Adrenal gland (tissue), 12 donors: ENCODE measurements around the gene ASB1. TPM values are rescaled to one million over a fixed set of nuclear protein-coding genes. Genes with fewer than 3 reads are reported as not detected.

ENCODE experiments used
- DNase-seq, 7 donors: peaks; one replicate each; pipeline ENCODE4 v3.0.0-alpha.2; 2019 to 2020
- H3K27ac ChIP-seq, 5 donors: fragments of 200-600 bp; sonication (generic) in 4 of 5; 1 replicate in 3 of 5; 2 replicates in 2 of 5; pipeline versions ENCODE4 v1.5.1 to v1.8.0; 2016 to 2020; ENCODE audit warnings: mild to moderate bottlenecking in 1 of 5
- H3K27me3 ChIP-seq: fragments of 200-600 bp; 2 replicates; pipeline ENCODE4 v1.8.0; 2021
- H3K36me3 ChIP-seq, 2 donors: fragments of 200-600 bp; replicated peaks in 1 of 2; 1 replicate in 1 of 2; 2 replicates in 1 of 2; pipeline versions ENCODE4 v1.5.1 to v1.8.0; 2018 to 2022
- H3K4me1 ChIP-seq, 2 donors: fragments of 200-600 bp; replicated peaks in 1 of 2; 1 replicate in 1 of 2; 2 replicates in 1 of 2; pipeline versions ENCODE4 v1.5.1 to v1.8.0; 2018 to 2021
- H3K4me3 ChIP-seq, 4 donors: fragments of 200-600 bp; sonication (generic) in 3 of 4; one replicate each; pipeline ENCODE4 v1.5.1; 2016 to 2018
- H3K9me3 ChIP-seq, 3 donors: fragments of 200-600 bp; sonication (generic) in 1 of 3; replicated peaks in 1 of 3; 1 replicate in 2 of 3; 2 replicates in 1 of 3; pipeline versions ENCODE4 v1.5.1 to v1.8.0; 2016 to 2021
- POLR2A ChIP-seq, 2 donors: fragments of 450-650 bp; IDR thresholded peaks; one replicate each; pipeline ENCODE4 v1.6.1; 2017; ENCODE audit warnings: antibody characterized with exemption in 2 of 2, mild to moderate bottlenecking in 2 of 2, moderate library complexity in 1 of 2
- WGBS, 4 donors: extraction: QIAGEN DNeasy Blood & Tissue Kit in 2 of 4; methylation state at CpG; one replicate each; pipeline versions ENCODE4 v1.1.5 to v1.1.7; 2013 to 2017; 5-methylcytosine and 5-hydroxymethylcytosine counted together
- intact Hi-C, 2 donors: fragments of 100-400 bp; cut with DNase I; formaldehyde crosslinking; loops; one replicate each; pipeline versions ENCODE4 v1.14.1 to v1.15.0; 2022 to 2023
- polyA plus RNA-seq, 3 donors: library from polyadenylated mRNA; stranded (reverse); fragments of 200-250 nt in 2 of 3; fragments of 350-450 nt in 1 of 3; fragmentation: Illumina TruSeq in 1 of 3; extraction: RNeasy Lipid Tissue Mini Kit (QIAGEN cat#74804) in 1 of 3; gene quantifications; one replicate each; pipeline ENCODE4 v1.2.3, GENCODE V29; 2013 to 2014
- total RNA-seq, 9 donors: library from RNA; depleted of rRNA in 4 of 9; stranded (reverse); fragments of >200 nt in 4 of 9; fragments of 120-200 nt in 1 of 9; fragmentation: NEBNext Ultra II Directional in 1 of 9; extraction: Animal tissue kit (Norgen Biotek cat#: 25700) in 1 of 9; gene quantifications; one replicate each; pipeline versions ENCODE4 v1.1.0 to v1.2.4, GENCODE V29; 2013 to 2023
- TF ChIP-seq, protein P1 (sequence below), 6 experiments: fragments of 450-650 bp in 4 of 6; fragments of 200-600 bp in 2 of 6; sonication (generic) in 1 of 6; IDR thresholded peaks; 1 replicate in 5 of 6; 2 replicates in 1 of 6; pipeline versions ENCODE4 v1.5.1 to v1.8.0; 2016 to 2021; ENCODE audit warnings: antibody characterized with exemption in 6 of 6, mild to moderate bottlenecking in 2 of 6, moderate library complexity in 1 of 6
- donor health status: healthy with polysubstance abuse.
- donor health status: Bipolar disorder and iron deficiency.
- donor health status: DM: yes; HTN: yes; CAD: no.
- donor health status: DM: no; HTN: no; CAD: no.
- donor health status: DM: no; HTN: no; CAD: no.
- donor health status: DM: yes; HTN: yes; CAD: no.

The ASB1 gene
- total and polyA plus RNA-seq, 12 donors = 12.2 to 28.8 (median 19.6) TPM

DNA sequence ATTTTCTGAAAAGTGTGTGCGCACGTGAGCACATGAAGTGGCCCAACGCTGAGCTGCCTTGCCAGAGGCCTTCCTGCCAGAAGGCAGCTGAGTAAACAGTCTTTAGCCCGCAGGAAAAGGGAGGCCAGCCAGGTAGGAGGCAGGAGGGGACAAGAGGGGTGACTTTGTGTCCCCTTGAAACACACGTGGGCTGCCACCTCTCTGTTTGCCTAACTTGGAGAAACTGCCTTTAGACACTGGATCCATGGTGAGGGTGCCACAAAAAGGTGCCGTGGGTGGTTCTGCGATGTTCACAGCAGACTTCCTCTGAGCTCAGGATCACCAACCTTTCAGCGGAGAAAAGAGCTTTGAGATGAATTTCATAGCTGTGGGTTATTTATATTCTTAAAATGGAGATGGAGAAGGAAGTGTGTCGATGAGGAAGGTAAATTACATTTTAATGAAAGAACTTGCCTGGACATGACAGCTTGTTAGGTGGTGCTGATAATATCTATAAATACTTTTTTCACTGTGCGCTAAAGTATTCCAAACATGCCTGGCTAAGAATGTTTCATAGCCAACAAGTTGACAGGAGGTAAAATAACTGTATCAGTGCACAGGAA lies 36.6 kb upstream of the ASB1 start:
- Histone ChIP-seq H3K36me3 (no peaks in the 10 kb centered on the region), H3K9me3 (no peaks in the 10 kb centered on the region), H3K27ac (no peak overlapping the region), H3K4me3 (no peak overlapping the region), H3K27me3 (no peaks in the 10 kb centered on the region), H3K4me1 (no peaks in the 10 kb centered on the region)
- no peak for DNase-seq
- WGBS, 4 donors = 81 to 88% (median 82%) methylated on average over 10 of the region's 10 CpGs
- intact Hi-C loops = no loop called here
- no peak for TF ChIP-seq POLR2A (IDR thresholded peaks at IDR 0.05)
- TF ChIP-seq, protein P1, sequence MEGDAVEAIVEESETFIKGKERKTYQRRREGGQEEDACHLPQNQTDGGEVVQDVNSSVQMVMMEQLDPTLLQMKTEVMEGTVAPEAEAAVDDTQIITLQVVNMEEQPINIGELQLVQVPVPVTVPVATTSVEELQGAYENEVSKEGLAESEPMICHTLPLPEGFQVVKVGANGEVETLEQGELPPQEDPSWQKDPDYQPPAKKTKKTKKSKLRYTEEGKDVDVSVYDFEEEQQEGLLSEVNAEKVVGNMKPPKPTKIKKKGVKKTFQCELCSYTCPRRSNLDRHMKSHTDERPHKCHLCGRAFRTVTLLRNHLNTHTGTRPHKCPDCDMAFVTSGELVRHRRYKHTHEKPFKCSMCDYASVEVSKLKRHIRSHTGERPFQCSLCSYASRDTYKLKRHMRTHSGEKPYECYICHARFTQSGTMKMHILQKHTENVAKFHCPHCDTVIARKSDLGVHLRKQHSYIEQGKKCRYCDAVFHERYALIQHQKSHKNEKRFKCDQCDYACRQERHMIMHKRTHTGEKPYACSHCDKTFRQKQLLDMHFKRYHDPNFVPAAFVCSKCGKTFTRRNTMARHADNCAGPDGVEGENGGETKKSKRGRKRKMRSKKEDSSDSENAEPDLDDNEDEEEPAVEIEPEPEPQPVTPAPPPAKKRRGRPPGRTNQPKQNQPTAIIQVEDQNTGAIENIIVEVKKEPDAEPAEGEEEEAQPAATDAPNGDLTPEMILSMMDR (IDR thresholded peaks at IDR 0.05) = no peak

DNA sequence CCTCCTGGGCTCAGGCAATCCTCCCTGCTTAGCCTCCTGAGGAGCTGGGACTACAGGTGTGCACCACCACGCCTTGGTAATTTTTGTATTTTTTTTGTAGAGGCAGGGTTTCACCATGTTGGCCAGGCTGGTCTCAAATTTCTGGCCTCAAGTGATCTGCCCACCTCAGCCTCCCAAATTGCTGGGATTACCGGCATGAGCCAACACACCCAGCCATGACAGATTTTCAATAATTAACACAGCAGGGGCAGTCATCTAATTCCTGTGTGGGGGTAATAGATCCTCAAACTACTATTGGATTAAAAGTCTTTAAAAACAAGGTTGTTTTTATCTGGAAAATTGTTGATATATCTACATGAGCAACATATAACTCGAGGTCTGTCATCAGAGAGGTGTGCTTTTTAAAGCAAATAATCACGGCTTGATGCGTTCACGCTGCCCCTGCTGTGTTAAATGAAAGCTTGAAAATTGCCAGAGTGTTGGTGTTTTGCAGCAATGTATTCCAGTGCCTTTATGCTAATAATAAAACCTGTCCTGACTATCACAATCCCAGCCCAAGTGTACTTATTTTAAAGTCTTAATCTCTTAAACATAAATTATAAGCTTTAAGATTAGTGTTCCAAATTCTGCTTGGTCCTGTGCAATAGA lies 35.6 kb upstream of the ASB1 start:
- H3K27ac ChIP-seq = no peak overlapping the region
- no peaks in the 10 kb centered on the region for H3K4me1 ChIP-seq
- no peaks in the 10 kb centered on the region for H3K9me3 ChIP-seq
- WGBS, 4 donors = 95 to 97% (median 96%) methylated on average over 6 of the region's 6 CpGs
- DNase-seq = no peak
- no peaks in the 10 kb centered on the region for H3K27me3 ChIP-seq
- intact Hi-C loops = no loop called here
- no peaks in the 10 kb centered on the region for H3K36me3 ChIP-seq
- no peak for TF ChIP-seq POLR2A (IDR thresholded peaks at IDR 0.05)
- TF ChIP-seq, protein P1 (IDR thresholded peaks at IDR 0.05) = no peak
- no peak overlapping the region for H3K4me3 ChIP-seq

DNA sequence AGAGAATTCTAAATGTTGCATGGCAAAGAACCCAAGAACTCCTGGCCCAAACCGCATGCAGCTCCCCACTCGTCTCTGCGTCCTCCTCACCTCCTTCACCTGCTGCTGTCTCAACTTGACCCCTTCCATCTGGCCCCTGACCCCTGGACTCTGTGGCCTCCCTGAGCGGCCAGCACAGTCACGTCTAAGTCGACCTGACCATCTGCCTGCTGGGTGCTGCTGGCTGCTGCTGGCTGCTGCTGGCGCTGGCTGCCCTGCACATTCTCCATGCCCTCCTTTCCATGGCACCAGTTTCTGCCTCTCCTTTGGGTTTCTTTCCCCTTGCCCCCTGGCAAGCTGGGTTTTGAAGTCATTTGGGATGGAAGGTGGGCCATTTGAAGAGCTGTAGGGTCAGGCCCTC lies 30.1 kb upstream of the ASB1 start:
- Histone ChIP-seq H3K4me1 (no peaks in the 10 kb centered on the region), H3K4me3 (no peak overlapping the region), H3K9me3 (no peaks in the 10 kb centered on the region), H3K36me3 (peaks cover 0 to 10% of the 10 kb centered on the region in 2 donors), H3K27ac (no peak overlapping the region), H3K27me3 (no peaks in the 10 kb centered on the region)
- intact Hi-C loops = no loop called here
- DNase-seq = no peak
- WGBS, 4 donors = 95 to 97% (median 96%) methylated on average over 7 of the region's 7 CpGs
- TF ChIP-seq, protein P1 (IDR thresholded peaks at IDR 0.05) = no peak
- no peak for TF ChIP-seq POLR2A (IDR thresholded peaks at IDR 0.05)

DNA sequence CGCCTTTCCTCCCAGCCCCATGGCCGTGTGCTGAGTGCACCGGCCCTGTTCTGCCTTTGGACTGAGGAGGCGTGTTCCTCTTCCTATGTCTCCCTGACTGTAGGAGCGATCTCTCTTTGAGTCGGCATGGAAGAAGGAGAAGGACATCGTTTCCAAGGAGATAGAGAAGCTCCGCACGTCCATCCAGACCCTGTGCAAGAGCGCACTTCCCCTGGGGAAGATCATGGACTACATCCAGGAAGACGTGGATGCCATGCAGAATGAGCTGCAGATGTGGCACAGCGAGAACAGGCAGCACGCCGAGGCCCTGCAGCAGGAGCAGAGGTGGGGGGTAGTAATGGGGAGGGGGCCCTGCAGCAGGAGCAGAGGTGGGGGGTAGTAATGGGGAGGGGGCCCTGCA lies 29.4 kb upstream of the ASB1 start:
- H3K4me1 ChIP-seq = no peaks in the 10 kb centered on the region
- no peak overlapping the region for H3K4me3 ChIP-seq
- H3K9me3 ChIP-seq = no peaks in the 10 kb centered on the region
- TF ChIP-seq, protein P1 (IDR thresholded peaks at IDR 0.05) = no peak
- no peak for TF ChIP-seq POLR2A (IDR thresholded peaks at IDR 0.05)
- WGBS, 4 donors = 85 to 93% (median 88%) methylated on average over 10 to 14 of the region's 14 CpGs
- no peaks in the 10 kb centered on the region for H3K27me3 ChIP-seq
- intact Hi-C loops = no loop called here
- no peak overlapping the region for H3K27ac ChIP-seq
- peaks cover 0 to 10% of the 10 kb centered on the region in 2 donors for H3K36me3 ChIP-seq
- DNase-seq = no peak
